M059J (cell line): ENCODE measurements around the gene THSD4. TPM values are rescaled to one million over a fixed set of nuclear protein-coding genes. Genes with fewer than 3 reads are reported as not detected.
"Not testable (repeated sequence)": the region's sequence is repeated elsewhere in the genome, so short reads cannot be mapped to it uniquely, and the experiment has no call there.

Experiments used
- DNase-seq: peaks from one replicate; pipeline ENCODE4 v3.0.0-alpha.2; 2012; ENCODE audit warnings: low read depth
- total RNA-seq: library from RNA; depleted of rRNA; stranded (reverse); fragments of >200 nt; shearing (Covaris generic); gene quantifications from 2 replicates; pipeline ENCODE4 v1.2.3, GENCODE V29; 2014

THSD4 gene
- total RNA-seq, 1 experiment from 2014 or later = 9.9 TPM

GRCh38 chr15:71259866-71260265 is 144.6 kb downstream of the THSD4 start:
- no peak for DNase-seq

- no peak for DNase-seq
These were observed 146.1 kb downstream of the THSD4 start for GRCh38 chr15:71261418-71261817.

GRCh38 chr15:71261909-71262308 is 146.6 kb downstream of the THSD4 start:
- no peak for DNase-seq

DNA sequence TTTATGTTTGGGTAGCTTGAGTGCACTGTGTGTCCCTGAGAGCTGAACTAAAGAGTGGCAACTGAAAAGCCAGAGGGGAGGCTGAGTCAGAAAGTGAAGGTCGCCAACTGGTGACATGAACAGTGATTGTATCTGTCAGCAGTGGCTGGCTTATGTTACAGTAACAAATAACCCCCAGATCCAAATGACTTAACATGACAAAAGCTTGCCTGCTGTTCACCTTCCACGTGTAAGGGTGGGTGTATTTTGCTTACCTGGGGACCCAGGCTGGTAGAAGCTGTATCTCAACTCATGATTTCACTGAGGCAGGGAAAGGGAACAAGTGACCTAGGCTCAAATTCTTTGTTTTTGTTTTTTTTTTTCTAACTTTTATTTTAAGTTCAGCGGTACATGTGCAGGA is 147.3 kb downstream of the THSD4 start:
- no peak for DNase-seq

- not testable (repeated sequence) for DNase-seq
These were observed 150.3 kb downstream of the THSD4 start for GRCh38 chr15:71265606-71266005.

- no peak for DNase-seq
These were observed 156.1 kb downstream of the THSD4 start for GRCh38 chr15:71271327-71271726.

- no peak for DNase-seq
These were observed 157.7 kb downstream of the THSD4 start for GRCh38 chr15:71272932-71273331.

- DNase-seq = peak; percentile 16
These were observed 158.6 kb downstream of the THSD4 start for GRCh38 chr15:71273731-71274447.

- DNase-seq = no peak
These were observed 159.2 kb downstream of the THSD4 start for GRCh38 chr15:71274448-71274798.

GRCh38 chr15:71275098-71275497 is 159.8 kb downstream of the THSD4 start:
- DNase-seq = peak; percentile 89

- peak; percentile 68 for DNase-seq
These were observed 160.5 kb downstream of the THSD4 start for GRCh38 chr15:71275566-71276335.

DNA sequence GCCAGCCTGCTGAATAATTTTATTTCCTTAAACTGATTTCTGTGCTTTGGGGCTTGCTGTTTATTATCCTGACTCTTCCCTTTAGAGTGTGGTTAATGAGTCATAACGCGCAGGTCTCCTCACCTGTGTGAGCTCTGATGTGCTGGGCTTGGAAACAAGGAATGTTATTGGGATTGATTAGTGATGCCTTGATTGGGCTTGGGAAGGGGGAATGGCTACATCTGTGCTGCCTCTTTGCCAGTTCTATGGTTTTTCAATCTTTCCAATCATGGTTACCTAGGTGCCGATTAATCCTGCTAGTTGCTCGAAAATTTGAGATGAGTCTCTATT is 161.0 kb downstream of the THSD4 start:
- no peak for DNase-seq

GRCh38 chr15:71278989-71279756 is 163.9 kb downstream of the THSD4 start:
- DNase-seq = peak; percentile 83

GRCh38 chr15:71279757-71280141 is 164.5 kb downstream of the THSD4 start:
- no peak for DNase-seq

- DNase-seq = no peak
These were observed 164.9 kb downstream of the THSD4 start for GRCh38 chr15:71280206-71280605.

DNA sequence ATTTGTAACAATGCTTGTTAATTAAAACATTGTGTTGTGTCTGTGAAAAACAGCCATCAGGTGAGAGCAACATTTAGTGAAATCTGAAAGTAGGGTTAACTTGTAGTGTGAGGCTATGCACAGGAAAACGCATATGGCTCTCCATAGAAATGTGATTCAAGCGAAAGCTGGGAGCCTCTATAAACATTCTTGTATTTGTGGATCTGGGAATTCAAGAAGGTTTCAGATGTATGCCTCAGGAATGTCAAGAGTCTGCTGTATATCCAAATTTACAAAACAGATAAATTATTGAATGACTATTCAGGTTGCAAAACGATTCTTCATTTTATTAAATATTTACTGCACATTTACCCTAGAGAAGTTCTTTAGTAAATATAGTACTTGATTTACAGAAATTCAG is 166.0 kb downstream of the THSD4 start:
- DNase-seq = no peak

- peak; percentile 12 for DNase-seq
These were observed 166.8 kb downstream of the THSD4 start for GRCh38 chr15:71282076-71282475.

GRCh38 chr15:71288348-71288955 is 173.2 kb downstream of the THSD4 start:
- DNase-seq = no peak

GRCh38 chr15:71290002-71290401 is 174.7 kb downstream of the THSD4 start:
- peak; percentile 12 for DNase-seq

DNA sequence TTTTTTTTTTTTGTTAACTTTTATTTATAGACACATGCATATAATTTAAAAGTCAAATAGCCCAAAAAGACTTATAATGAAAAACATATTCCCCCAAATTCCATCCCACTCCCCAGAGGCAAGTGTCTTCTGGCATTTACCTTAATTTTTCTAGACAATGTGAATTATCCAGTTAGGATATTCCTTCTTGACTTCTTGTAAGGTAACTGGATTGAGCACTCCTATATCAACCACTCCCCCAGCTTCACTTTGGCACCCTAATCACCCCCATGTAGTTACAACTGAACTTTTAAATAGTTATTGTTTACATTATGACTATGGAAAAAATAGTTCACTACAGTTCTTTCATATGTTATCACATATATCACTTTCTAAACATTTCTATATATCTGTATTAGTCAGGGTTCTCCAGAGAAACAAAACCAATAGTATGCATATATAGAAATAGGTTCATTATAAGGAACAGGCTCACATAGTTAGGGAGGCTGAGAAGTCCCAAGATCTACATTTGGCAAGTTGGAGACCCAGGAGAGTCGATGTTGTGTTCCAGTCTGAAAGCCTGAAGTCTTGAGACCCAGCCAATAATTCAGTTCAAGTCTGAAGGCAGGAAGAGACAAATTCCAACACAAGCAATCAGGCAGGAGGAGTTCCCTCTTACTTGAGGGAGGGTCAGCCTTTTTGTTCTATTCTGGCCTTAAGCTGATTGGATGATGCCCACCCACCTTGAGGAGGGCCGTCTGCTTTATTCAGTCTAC is 175.8 kb downstream of the THSD4 start:
- DNase-seq = no peak

GRCh38 chr15:71291723-71292122 is 176.5 kb downstream of the THSD4 start:
- no peak for DNase-seq

- DNase-seq = no peak
These were observed 178.5 kb downstream of the THSD4 start for GRCh38 chr15:71293723-71294122.
